Measurements from ENCODE around the gene CHST11. TPM values are rescaled to one million over a fixed set of nuclear protein-coding genes. Genes with fewer than 3 reads are reported as not detected.
"Not testable (repeated sequence)": the region's sequence is repeated elsewhere in the genome, so short reads cannot be mapped to it uniquely, and the experiment has no call there.

Gene CHST11
- total RNA-seq, 1 donor from 2014 or later, result 40.1 TPM

GRCh38 chr12:104741497-104742367, 285.0 kb downstream of the CHST11 start:
- Mint-ChIP-seq H3K4me1 (peaks cover 97% of the 10 kb centered on the region), H3K9me3 (peaks cover 2% of the 10 kb centered on the region), H3K27ac (peak overlapping the region; percentile 93), H3K27me3 (no peaks in the 10 kb centered on the region), H3K4me3 (no peak overlapping the region), H3K36me3 (ENCODE audit: low read depth) (peaks cover 3% of the 10 kb centered on the region)
- no peak for DNase-seq
- ChIA-PET POLR2A (interaction anchor here (0.6 to 2.0 kb wide), 6 partner anchors 8 to 1577 kb away, joined by 3 to 8 read pairs (median 5); no protein-coding TSS in a partner anchor), CTCF (interaction anchor here (1.6 kb wide), 1 partner anchor 360 kb away, joined by 4 read pairs; no protein-coding TSS in a partner anchor)
- intact Hi-C loops (cut with micrococcal nuclease), result loop anchor here (5.0 kb wide), 3 partner anchors 44 to 216 kb away; partner anchors contain the start of gene SLC41A2
- ATAC-seq (ENCODE audit: low read depth), result no peak
- TF ChIP-seq, protein P1, sequence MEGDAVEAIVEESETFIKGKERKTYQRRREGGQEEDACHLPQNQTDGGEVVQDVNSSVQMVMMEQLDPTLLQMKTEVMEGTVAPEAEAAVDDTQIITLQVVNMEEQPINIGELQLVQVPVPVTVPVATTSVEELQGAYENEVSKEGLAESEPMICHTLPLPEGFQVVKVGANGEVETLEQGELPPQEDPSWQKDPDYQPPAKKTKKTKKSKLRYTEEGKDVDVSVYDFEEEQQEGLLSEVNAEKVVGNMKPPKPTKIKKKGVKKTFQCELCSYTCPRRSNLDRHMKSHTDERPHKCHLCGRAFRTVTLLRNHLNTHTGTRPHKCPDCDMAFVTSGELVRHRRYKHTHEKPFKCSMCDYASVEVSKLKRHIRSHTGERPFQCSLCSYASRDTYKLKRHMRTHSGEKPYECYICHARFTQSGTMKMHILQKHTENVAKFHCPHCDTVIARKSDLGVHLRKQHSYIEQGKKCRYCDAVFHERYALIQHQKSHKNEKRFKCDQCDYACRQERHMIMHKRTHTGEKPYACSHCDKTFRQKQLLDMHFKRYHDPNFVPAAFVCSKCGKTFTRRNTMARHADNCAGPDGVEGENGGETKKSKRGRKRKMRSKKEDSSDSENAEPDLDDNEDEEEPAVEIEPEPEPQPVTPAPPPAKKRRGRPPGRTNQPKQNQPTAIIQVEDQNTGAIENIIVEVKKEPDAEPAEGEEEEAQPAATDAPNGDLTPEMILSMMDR (IDR thresholded peaks at IDR 0.05), result no peak

DNA sequence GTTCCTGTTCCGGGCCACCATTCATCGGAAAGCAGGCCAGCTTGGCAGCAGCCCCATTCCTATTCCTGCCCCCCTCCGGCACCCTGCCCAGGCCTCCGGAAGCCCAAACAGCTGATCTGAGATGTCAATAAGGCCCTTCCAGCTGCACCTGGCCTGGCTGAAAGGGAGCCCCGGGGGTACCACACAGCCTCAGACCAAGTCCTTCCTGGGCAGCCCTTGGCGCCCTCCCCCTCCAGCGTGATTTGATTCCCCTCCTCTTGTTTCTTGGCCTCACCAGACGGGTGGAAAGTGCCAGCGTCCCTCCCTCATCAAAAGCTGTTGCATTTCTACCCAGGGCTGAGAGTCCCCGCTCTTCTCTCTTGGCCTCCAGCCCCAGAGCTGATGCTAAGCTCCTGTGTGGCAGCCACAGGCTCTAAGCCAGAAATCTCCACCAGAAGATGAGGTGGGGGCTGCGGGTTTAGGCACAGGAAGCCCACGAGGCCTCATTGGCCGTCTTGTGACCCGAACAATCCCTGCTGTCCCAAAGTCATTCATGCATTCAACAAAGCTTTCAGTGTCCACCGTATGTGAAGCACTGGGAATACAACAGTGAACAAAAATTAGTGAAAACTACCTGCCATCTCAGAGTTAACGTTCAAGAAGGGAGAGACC, 285.9 kb downstream of the CHST11 start:
- no peak for ATAC-seq (ENCODE audit: low read depth)
- intact Hi-C loops (cut with micrococcal nuclease), result loop anchor here (5.0 kb wide), 3 partner anchors 45 to 215 kb away; partner anchors contain the start of gene SLC41A2
- ChIA-PET POLR2A (interaction anchor here (0.6 kb wide), 2 partner anchors 61 to 218 kb away, joined by 3 to 12 read pairs; no protein-coding TSS in a partner anchor), CTCF (no interaction called here)
- H3K9me3 Mint-ChIP-seq, result peaks cover 2% of the 10 kb centered on the region
- peaks cover 3% of the 10 kb centered on the region for H3K36me3 Mint-ChIP-seq (ENCODE audit: low read depth)
- H3K4me3 Mint-ChIP-seq, result no peak overlapping the region
- no peak for DNase-seq
- TF ChIP-seq, protein P1 (IDR thresholded peaks at IDR 0.05), result no peak
- H3K4me1 Mint-ChIP-seq, result peaks cover 90% of the 10 kb centered on the region
- peak overlapping the region; percentile 21 for H3K27ac Mint-ChIP-seq
- H3K27me3 Mint-ChIP-seq, result no peaks in the 10 kb centered on the region

GRCh38 chr12:104743202-104743580, 286.4 kb downstream of the CHST11 start:
- no peak for DNase-seq
- TF ChIP-seq, protein P1 (IDR thresholded peaks at IDR 0.05), result no peak
- Mint-ChIP-seq H3K27me3 (no peaks in the 10 kb centered on the region), H3K4me1 (peaks cover 89% of the 10 kb centered on the region), H3K4me3 (no peak overlapping the region), H3K27ac (peak overlapping the region; percentile 21), H3K9me3 (peaks cover 2% of the 10 kb centered on the region), H3K36me3 (ENCODE audit: low read depth) (peaks cover 3% of the 10 kb centered on the region)
- no peak for ATAC-seq (ENCODE audit: low read depth)
- ChIA-PET POLR2A (interaction anchor here (0.6 kb wide), 1 partner anchor 61 kb away, joined by 12 read pairs; no protein-coding TSS in a partner anchor), CTCF (no interaction called here)
- intact Hi-C loops (cut with micrococcal nuclease), result loop anchor here (5.0 kb wide), 3 partner anchors 46 to 214 kb away; partner anchors contain the start of gene SLC41A2

GRCh38 chr12:104743753-104744548, 287.2 kb downstream of the CHST11 start:
- DNase-seq; H3K36me3 Mint-ChIP-seq (ENCODE audit: low read depth); POLR2A ChIA-PET; H3K27me3 Mint-ChIP-seq; CTCF ChIA-PET; ATAC-seq (ENCODE audit: low read depth); H3K9me3 Mint-ChIP-seq: not testable (repeated sequence)
- Mint-ChIP-seq H3K4me1 (peaks cover 86% of the 10 kb centered on the region), H3K27ac (peak overlapping the region; percentile 65), H3K4me3 (peak overlapping the region; percentile 1)
- intact Hi-C loops (cut with micrococcal nuclease), result loop anchor here (5.0 kb wide), 3 partner anchors 47 to 213 kb away; partner anchors contain the start of gene SLC41A2

DNA sequence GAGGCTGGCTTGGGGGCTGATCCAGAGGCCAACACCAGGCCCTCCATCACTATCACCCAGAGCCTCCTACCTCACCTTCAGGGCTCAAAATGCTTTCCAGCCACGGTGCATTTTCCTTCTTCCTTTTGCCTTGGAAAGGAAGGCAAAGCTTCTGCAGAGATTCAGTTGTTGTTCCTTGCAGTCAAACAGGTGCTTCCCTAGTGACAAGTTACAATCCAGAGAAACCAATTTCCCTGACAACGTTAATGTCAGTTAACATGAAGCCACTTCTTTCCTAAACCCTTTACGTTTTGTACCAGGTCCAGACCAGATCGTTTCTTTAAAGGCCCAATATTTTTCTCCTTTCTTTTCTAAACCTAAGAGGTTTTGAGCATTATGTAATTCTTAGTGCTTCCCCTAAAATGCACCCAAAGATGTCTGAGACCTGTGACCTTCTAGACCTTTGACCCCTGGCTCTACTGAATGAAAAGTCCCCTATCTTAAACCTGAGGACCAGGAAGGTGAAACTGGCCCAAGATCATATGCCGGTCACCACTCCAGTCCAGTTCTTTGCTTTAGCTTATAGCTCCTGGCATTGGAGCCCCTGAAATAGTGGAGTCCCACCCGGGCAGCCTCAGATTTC, 289.8 kb downstream of the CHST11 start:
- Mint-ChIP-seq H3K27me3 (no peaks in the 10 kb centered on the region), H3K36me3 (ENCODE audit: low read depth) (peaks cover 3% of the 10 kb centered on the region), H3K4me3 (no peak overlapping the region), H3K9me3 (peaks cover 2% of the 10 kb centered on the region), H3K27ac (peak overlapping the region; percentile 1), H3K4me1 (peaks cover 81% of the 10 kb centered on the region)
- DNase-seq, result no peak
- ATAC-seq (ENCODE audit: low read depth), result no peak
- ChIA-PET POLR2A (interaction anchor here (0.8 to 0.9 kb wide), 2 partner anchors 35 to 55 kb away, joined by 3 read pairs; no protein-coding TSS in a partner anchor), CTCF (no interaction called here)
- TF ChIP-seq, protein P1 (IDR thresholded peaks at IDR 0.05), result no peak
- intact Hi-C loops (cut with micrococcal nuclease), result no loop called here
